CD14-positive monocyte (primary cell): ENCODE data around the gene CNGB1. TPM values are rescaled to one million over a fixed set of nuclear protein-coding genes. Genes with fewer than 3 reads are reported as not detected.
A peak's percentile ranks its signal among the peaks of the same experiment; 100 is the strongest.

Source experiments
- DNase-seq, 3 donors: peaks; one replicate each; pipeline ENCODE4 v3.0.0-alpha.2; 2011 to 2022
- H2AFZ ChIP-seq: 2 replicates; pipeline ENCODE4 v1.6.0; 2012; ENCODE audit warnings: mild to moderate bottlenecking, low read depth, low read length, inconsistent platforms; ENCODE audit not compliant: insufficient read depth, poor library complexity, severe bottlenecking
- H3K27ac ChIP-seq, 2 donors: 1 replicate in 1 of 2; 2 replicates in 1 of 2; pipeline ENCODE4 v1.5.1; 2012 to 2013; ENCODE audit warnings: low read length in 2 of 2, control low read depth in 1 of 2, inconsistent platforms in 1 of 2, low read depth in 1 of 2, mild to moderate bottlenecking in 1 of 2
- H3K27me3 ChIP-seq, 2 donors: one replicate each; pipeline versions ENCODE4 v1.6.0 to v1.6.1; 2011 to 2013; ENCODE audit warnings: low read length in 2 of 2; ENCODE audit not compliant: control insufficient read depth in 2 of 2, insufficient read depth in 2 of 2
- H3K36me3 ChIP-seq, 2 donors: replicated peaks in 1 of 2; 1 replicate in 1 of 2; 2 replicates in 1 of 2; pipeline versions ENCODE4 v1.5.1 to v1.6.1; 2012 to 2013; ENCODE audit warnings: low read length in 2 of 2, control low read depth in 1 of 2, inconsistent platforms in 1 of 2, mild to moderate bottlenecking in 1 of 2; ENCODE audit not compliant: insufficient read depth in 2 of 2, control insufficient read depth in 1 of 2
- H3K4me1 ChIP-seq, 2 donors: 1 replicate in 1 of 2; 2 replicates in 1 of 2; pipeline versions ENCODE4 v1.5.1 to v1.6.1; 2012 to 2013; ENCODE audit warnings: low read length in 2 of 2, control low read depth in 1 of 2, inconsistent platforms in 1 of 2, mild to moderate bottlenecking in 1 of 2, moderate library complexity in 1 of 2; ENCODE audit not compliant: insufficient read depth in 2 of 2, control insufficient read depth in 1 of 2
- H3K4me2 ChIP-seq: replicated peaks from 2 replicates; pipeline ENCODE3; 2012; ENCODE audit warnings: low read length, moderate library complexity, mild to moderate bottlenecking; ENCODE audit not compliant: poor library complexity, severe bottlenecking; ENCODE audit errors: extremely low read depth
- H3K4me3 ChIP-seq, 3 experiments: fragments of 200-600 bp in 1 of 3; sonication (generic) in 1 of 3; replicated peaks in 1 of 3; 1 replicate in 2 of 3; 2 replicates in 1 of 3; pipeline ENCODE4 v1.5.1; 2011 to 2013; ENCODE audit warnings: low read length in 3 of 3, mild to moderate bottlenecking in 3 of 3, control low read depth in 2 of 3, low read depth in 2 of 3, inconsistent platforms in 1 of 3, moderate library complexity in 1 of 3
- H3K79me2 ChIP-seq: 2 replicates; pipeline ENCODE4 v1.6.0; 2012; ENCODE audit warnings: mild to moderate bottlenecking, control low read depth, inconsistent platforms, low read length, moderate library complexity; ENCODE audit not compliant: insufficient read depth
- H3K9ac ChIP-seq: 2 replicates; pipeline ENCODE4 v1.6.0; 2017; ENCODE audit warnings: low read length, mild to moderate bottlenecking; ENCODE audit not compliant: insufficient read depth, poor library complexity, severe bottlenecking
- H3K9me3 ChIP-seq, 2 donors: replicated peaks in 1 of 2; 1 replicate in 1 of 2; 2 replicates in 1 of 2; pipeline versions ENCODE4 v1.5.1 to v1.6.1; 2012 to 2013; ENCODE audit warnings: low read length in 2 of 2, control low read depth in 1 of 2; ENCODE audit not compliant: control insufficient read depth in 1 of 2, insufficient read depth in 1 of 2
- H4K20me1 ChIP-seq: 2 replicates; pipeline ENCODE4 v1.6.0; 2012; ENCODE audit warnings: mild to moderate bottlenecking, low read length, control low read depth, moderate library complexity; ENCODE audit not compliant: insufficient read depth
- H3K27ac Mint-ChIP-seq, 7 donors: one replicate each; pipeline ENCODE4 v1.8.0; 2020; ENCODE audit warnings: mild to moderate bottlenecking in 7 of 7, mixed read lengths in 7 of 7, moderate library complexity in 6 of 7, inconsistent platforms in 2 of 7
- H3K27me3 Mint-ChIP-seq, 3 donors: one replicate each; pipeline ENCODE4 v1.8.0; 2021 to 2022; ENCODE audit warnings: low read depth in 3 of 3, mild to moderate bottlenecking in 3 of 3, mixed read lengths in 3 of 3, moderate library complexity in 3 of 3, inconsistent platforms in 1 of 3
- H3K36me3 Mint-ChIP-seq, 2 donors: one replicate each; pipeline ENCODE4 v1.8.0; 2020; ENCODE audit warnings: mixed read lengths in 2 of 2, inconsistent platforms in 1 of 2, mild to moderate bottlenecking in 1 of 2
- H3K4me1 Mint-ChIP-seq: one replicate; pipeline ENCODE4 v1.8.0; 2020; ENCODE audit warnings: mild to moderate bottlenecking, mixed read lengths
- H3K4me3 Mint-ChIP-seq, 2 donors: one replicate each; pipeline ENCODE4 v1.8.0; 2020; ENCODE audit warnings: mild to moderate bottlenecking in 2 of 2, mixed read lengths in 2 of 2, moderate library complexity in 1 of 2
- H3K9me3 Mint-ChIP-seq, 7 donors: one replicate each; pipeline ENCODE4 v1.8.0; 2020 to 2022; ENCODE audit warnings: mixed read lengths in 7 of 7, mild to moderate bottlenecking in 6 of 7, moderate library complexity in 6 of 7, inconsistent platforms in 2 of 7
- CTCF ChIP-seq: fragments of 200-600 bp; IDR thresholded peaks from one replicate; pipeline ENCODE4 v1.8.0; 2022; ENCODE audit warnings: antibody characterized with exemption, mild to moderate bottlenecking
- WGBS: methylation state at CpG from one replicate; pipeline ENCODE4 v1.1.5; 2013; ENCODE audit warnings: missing lambda C conversion rate; ENCODE audit not compliant: insufficient coverage; 5-methylcytosine and 5-hydroxymethylcytosine counted together
- intact Hi-C, 2 donors: fragments of 100-400 bp; cut with micrococcal nuclease; formaldehyde crosslinking; loops; one replicate each; pipeline versions ENCODE4 v1.15.0 to v1.15.1; 2023
- polyA plus RNA-seq, 3 donors: library from polyadenylated mRNA; depleted of rRNA in 1 of 3; unstranded in 2 of 3; stranded (reverse) in 1 of 3; fragments of 300-500 nt in 2 of 3; fragments of >200 nt in 1 of 3; fragmentation: Illumina TruSeq in 2 of 3; gene quantifications; 1 replicate in 2 of 3; 2 replicates in 1 of 3; pipeline ENCODE4 v1.2.3, GENCODE V29; 2012 to 2021

The CNGB1 gene
- polyA plus RNA-seq, 3 donors = not detected

DNA sequence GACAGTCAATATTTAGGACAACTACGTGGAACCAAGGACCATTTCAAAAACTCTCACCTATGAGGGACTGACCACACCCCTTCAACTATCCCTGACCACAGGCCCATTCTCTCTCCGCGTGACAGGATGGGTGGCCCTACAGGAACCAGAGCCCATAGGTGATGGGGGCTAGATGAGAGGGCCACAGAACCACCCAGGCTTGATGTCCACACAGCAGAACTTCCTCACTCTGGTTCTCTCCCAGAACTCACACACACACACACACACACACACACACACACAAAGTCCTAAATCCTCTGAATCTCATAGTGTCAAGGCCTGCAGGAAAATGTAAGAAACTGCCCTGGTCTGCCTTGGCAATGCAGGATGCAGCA lies 28.1 kb upstream of the CNGB1 start:
- Histone ChIP-seq H3K4me2 (peak overlapping the region; percentile 100), H3K4me1 (peaks cover 55 to 68% of the 10 kb centered on the region in 2 donors), H3K79me2 (peaks cover 55% of the 10 kb centered on the region), H3K9ac (peak overlapping the region; percentile 80), H4K20me1 (peaks cover 60% of the 10 kb centered on the region), H2AFZ (peak overlapping the region; percentile 74), H3K27me3 (no peaks in the 10 kb centered on the region), H3K27ac (peak overlapping the region; percentile 78 to 85), H3K36me3 (peaks cover 41 to 44% of the 10 kb centered on the region in 2 donors), H3K9me3 (no peaks in the 10 kb centered on the region), H3K4me3 (peak overlapping the region in 2 of 3 experiments; percentile 44 to 98)
- Mint-ChIP-seq H3K36me3 (peaks cover 41 to 51% of the 10 kb centered on the region in 2 donors), H3K27ac (peak overlapping the region; percentile 79 to 94 (median 91)), H3K27me3 (no peaks in the 10 kb centered on the region), H3K4me1 (peaks cover 66% of the 10 kb centered on the region), H3K4me3 (peak overlapping the region; percentile 79 to 86), H3K9me3 (peaks cover 0 to 2% (median 0%) of the 10 kb centered on the region in 7 donors)
- intact Hi-C loops = loop anchor here in 1 of 2 donors (2.0 kb wide), 1 partner anchor 14 kb away; no protein-coding TSS in a partner anchor
- no peak for TF ChIP-seq CTCF
- WGBS = no CpG with 5 or more reads among the region's 3 CpGs
- peak; percentile 5 to 24 (median 18) for DNase-seq

DNA sequence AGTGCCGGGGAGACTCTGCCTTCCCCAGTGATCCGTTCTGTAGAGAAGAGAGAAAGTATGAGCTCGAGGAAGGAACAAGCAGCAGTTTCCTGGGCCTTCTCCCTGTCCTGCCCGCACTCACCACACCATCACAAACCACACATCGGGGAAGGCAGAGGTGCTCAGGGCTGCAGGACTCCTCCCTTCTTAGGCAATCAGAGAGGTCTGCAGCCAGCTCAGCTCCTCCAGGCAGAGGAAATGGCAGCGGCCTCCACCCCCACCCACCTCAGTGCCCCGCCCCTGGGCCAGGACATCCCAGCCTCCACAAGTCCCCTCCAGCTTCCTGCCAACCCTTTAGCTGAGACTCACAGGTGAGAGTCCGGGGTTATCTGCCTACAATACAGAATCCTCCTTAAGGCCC lies 27.6 kb upstream of the CNGB1 start:
- peak overlapping the region; percentile 79 to 86 for H3K4me3 Mint-ChIP-seq
- Histone ChIP-seq H3K4me3 (peak overlapping the region in 1 of 3 experiments; percentile 98), H4K20me1 (peaks cover 65% of the 10 kb centered on the region), H3K36me3 (peaks cover 38 to 40% of the 10 kb centered on the region in 2 donors), H3K9me3 (no peaks in the 10 kb centered on the region), H2AFZ (no peak overlapping the region), H3K4me1 (peaks cover 60 to 73% of the 10 kb centered on the region in 2 donors), H3K4me2 (peak overlapping the region; percentile 100), H3K79me2 (peaks cover 56% of the 10 kb centered on the region), H3K27me3 (no peaks in the 10 kb centered on the region), H3K27ac (peak overlapping the region; percentile 78 to 85), H3K9ac (peak overlapping the region; percentile 80)
- 10% methylated on average over 4 of the region's 8 CpGs for WGBS
- intact Hi-C loops = loop anchor here in 1 of 2 donors (2.0 kb wide), 1 partner anchor 14 kb away; no protein-coding TSS in a partner anchor
- peaks cover 0 to 2% (median 0%) of the 10 kb centered on the region in 7 donors for H3K9me3 Mint-ChIP-seq
- TF ChIP-seq CTCF = no peak
- peaks cover 68% of the 10 kb centered on the region for H3K4me1 Mint-ChIP-seq
- H3K36me3 Mint-ChIP-seq = peaks cover 37 to 49% of the 10 kb centered on the region in 2 donors
- peak overlapping the region; percentile 79 to 94 (median 91) for H3K27ac Mint-ChIP-seq
- no peaks in the 10 kb centered on the region for H3K27me3 Mint-ChIP-seq
- peak; percentile 37 to 47 (median 44) for DNase-seq
